Measurements from ENCODE around the gene DCHS2.

The DCHS2 gene

GRCh38 chr4:154490234-154490582, 1.4 kb downstream of the DCHS2 start:
- no peak for DNase-seq

GRCh38 chr4:154489558-154490233, 1.9 kb downstream of the DCHS2 start:
- no peak for DNase-seq

- no peak for DNase-seq
These were observed 4.5 kb downstream of the DCHS2 start for GRCh38 chr4:154487145-154487544.

GRCh38 chr4:154485127-154485773, 6.3 kb downstream of the DCHS2 start:
- no peak for DNase-seq

- DNase-seq: no peak
These were observed 13.1 kb downstream of the DCHS2 start for GRCh38 chr4:154478547-154478946.

- no peak for DNase-seq
These were observed 13.5 kb downstream of the DCHS2 start for GRCh38 chr4:154478128-154478527.

- DNase-seq: no peak
These were observed 15.4 kb downstream of the DCHS2 start for GRCh38 chr4:154476232-154476631.

GRCh38 chr4:154475820-154476219, 15.8 kb downstream of the DCHS2 start:
- DNase-seq: no peak

- DNase-seq: no peak
These were observed 18.1 kb downstream of the DCHS2 start for GRCh38 chr4:154473497-154473896.

GRCh38 chr4:154472858-154473257, 18.7 kb downstream of the DCHS2 start:
- DNase-seq: no peak

GRCh38 chr4:154471526-154472331, 19.9 kb downstream of the DCHS2 start:
- no peak for DNase-seq

GRCh38 chr4:154471032-154471431, 20.6 kb downstream of the DCHS2 start:
- no peak for DNase-seq

- DNase-seq: no peak
These were observed 23.7 kb downstream of the DCHS2 start for GRCh38 chr4:154467886-154468285.

- DNase-seq: no peak
These were observed 25.3 kb downstream of the DCHS2 start for GRCh38 chr4:154466336-154466735.

GRCh38 chr4:154465085-154465484, 26.5 kb downstream of the DCHS2 start:
- DNase-seq: no peak

GRCh38 chr4:154464654-154465053, 26.9 kb downstream of the DCHS2 start:
- no peak for DNase-seq

- DNase-seq: no peak
These were observed 29.4 kb downstream of the DCHS2 start for GRCh38 chr4:154462081-154462810.

GRCh38 chr4:154457471-154457870, 34.1 kb downstream of the DCHS2 start:
- DNase-seq: no peak

- no peak for DNase-seq
These were observed 34.7 kb downstream of the DCHS2 start for GRCh38 chr4:154456889-154457288.

GRCh38 chr4:154456240-154456639, 35.4 kb downstream of the DCHS2 start:
- DNase-seq: no peak

GRCh38 chr4:154455111-154455510, 36.5 kb downstream of the DCHS2 start:
- DNase-seq: no peak

GRCh38 chr4:154454710-154455109, 36.9 kb downstream of the DCHS2 start:
- no peak for DNase-seq

GRCh38 chr4:154452798-154453346, 38.7 kb downstream of the DCHS2 start:
- no peak for DNase-seq
